Stimulated activated effector memory CD8-positive, alpha-beta T cell treated with anti-CD3 and anti-CD28 coated beads, Interleukin-12 subunit alpha, Interleukin-12 subunit beta, amount 100 ng/mL, for 72 hours (primary cell): ENCODE results near the gene SIVA1.

Experiments
- ATAC-seq: fragments of 150-1000 bp; cut with Tn5 transposase; 2 replicates; pipeline ENCODE4 v1.10.0; 2021
- DNase-seq, 2 donors: peaks; one replicate each; pipeline ENCODE4 v3.0.0; 2021 to 2022; ENCODE audit warnings: low spot score in 2 of 2
- H3K27ac Mint-ChIP-seq: one replicate; pipeline ENCODE4 v1.8.0; 2022; ENCODE audit warnings: mild to moderate bottlenecking, mixed read lengths
- H3K36me3 Mint-ChIP-seq: one replicate; pipeline ENCODE4 v1.8.0; 2022; ENCODE audit warnings: mild to moderate bottlenecking, mixed read lengths
- H3K4me1 Mint-ChIP-seq: one replicate; pipeline ENCODE4 v1.8.0; 2022; ENCODE audit warnings: mixed read lengths
- H3K4me3 Mint-ChIP-seq: one replicate; pipeline ENCODE4 v1.8.0; 2022; ENCODE audit warnings: mild to moderate bottlenecking, mixed read lengths
- H3K9me3 Mint-ChIP-seq: one replicate; pipeline ENCODE4 v1.8.0; 2022; ENCODE audit warnings: mixed read lengths

SIVA1 gene

GRCh38 chr14:104715416-104715815 lies 37.5 kb upstream of the SIVA1 start:
- H3K27ac Mint-ChIP-seq: peak overlapping the region; percentile 40
- H3K4me3 Mint-ChIP-seq: no peak overlapping the region
- no peaks in the 10 kb centered on the region for H3K4me1 Mint-ChIP-seq
- DNase-seq: no peak
- peaks cover 12% of the 10 kb centered on the region for H3K36me3 Mint-ChIP-seq
- no peak for ATAC-seq
- H3K9me3 Mint-ChIP-seq: no peaks in the 10 kb centered on the region

GRCh38 chr14:104715871-104716270 lies 37.1 kb upstream of the SIVA1 start:
- Mint-ChIP-seq H3K9me3 (no peaks in the 10 kb centered on the region), H3K4me3 (no peak overlapping the region), H3K27ac (peak overlapping the region; percentile 40), H3K36me3 (peaks cover 12% of the 10 kb centered on the region), H3K4me1 (no peaks in the 10 kb centered on the region)
- no peak for DNase-seq
- no peak for ATAC-seq

- no peaks in the 10 kb centered on the region for H3K4me1 Mint-ChIP-seq
- H3K9me3 Mint-ChIP-seq: no peaks in the 10 kb centered on the region
- no peak overlapping the region for H3K27ac Mint-ChIP-seq
- DNase-seq: no peak
- H3K36me3 Mint-ChIP-seq: peaks cover 12% of the 10 kb centered on the region
- H3K4me3 Mint-ChIP-seq: no peak overlapping the region
- no peak for ATAC-seq
Measured at GRCh38 chr14:104717137-104717536, 35.8 kb upstream of the SIVA1 start.

- DNase-seq (no peak), ATAC-seq (no peak)
- Mint-ChIP-seq H3K36me3 (peaks cover 12% of the 10 kb centered on the region), H3K4me3 (no peak overlapping the region), H3K9me3 (no peaks in the 10 kb centered on the region), H3K4me1 (no peaks in the 10 kb centered on the region), H3K27ac (no peak overlapping the region)
Measured at GRCh38 chr14:104717646-104718045, 35.3 kb upstream of the SIVA1 start.

- H3K9me3 Mint-ChIP-seq: no peaks in the 10 kb centered on the region
- H3K36me3 Mint-ChIP-seq: peaks cover 8% of the 10 kb centered on the region
- H3K27ac Mint-ChIP-seq: no peak overlapping the region
- H3K4me3 Mint-ChIP-seq: no peak overlapping the region
- no peaks in the 10 kb centered on the region for H3K4me1 Mint-ChIP-seq
- ATAC-seq (no peak), DNase-seq (no peak)
Measured at GRCh38 chr14:104718147-104718546, 34.8 kb upstream of the SIVA1 start.

- Mint-ChIP-seq H3K36me3 (peaks cover 6% of the 10 kb centered on the region), H3K9me3 (no peaks in the 10 kb centered on the region), H3K27ac (no peak overlapping the region), H3K4me1 (no peaks in the 10 kb centered on the region), H3K4me3 (no peak overlapping the region)
- ATAC-seq (no peak), DNase-seq (no peak)
Measured at GRCh38 chr14:104718871-104719270, 34.1 kb upstream of the SIVA1 start.

- H3K36me3 Mint-ChIP-seq: peaks cover 6% of the 10 kb centered on the region
- no peak for DNase-seq
- no peaks in the 10 kb centered on the region for H3K9me3 Mint-ChIP-seq
- H3K4me1 Mint-ChIP-seq: no peaks in the 10 kb centered on the region
- no peak for ATAC-seq
- H3K27ac Mint-ChIP-seq: no peak overlapping the region
- no peak overlapping the region for H3K4me3 Mint-ChIP-seq
Measured at GRCh38 chr14:104719343-104719742, 33.6 kb upstream of the SIVA1 start.

GRCh38 chr14:104721505-104722431 lies 31.2 kb upstream of the SIVA1 start:
- ATAC-seq: no peak
- no peaks in the 10 kb centered on the region for H3K4me1 Mint-ChIP-seq
- no peaks in the 10 kb centered on the region for H3K9me3 Mint-ChIP-seq
- no peak overlapping the region for H3K4me3 Mint-ChIP-seq
- peaks cover 6% of the 10 kb centered on the region for H3K36me3 Mint-ChIP-seq
- DNase-seq: no peak
- H3K27ac Mint-ChIP-seq: no peak overlapping the region

GRCh38 chr14:104722938-104723650 lies 29.9 kb upstream of the SIVA1 start:
- ATAC-seq (no peak), DNase-seq (no peak)
- H3K27ac Mint-ChIP-seq: no peak overlapping the region
- H3K36me3 Mint-ChIP-seq: peaks cover under 1% of the 10 kb centered on the region
- H3K4me3 Mint-ChIP-seq: peak overlapping the region; percentile 55
- no peaks in the 10 kb centered on the region for H3K9me3 Mint-ChIP-seq
- peaks cover 8% of the 10 kb centered on the region for H3K4me1 Mint-ChIP-seq

GRCh38 chr14:104723651-104724406 lies 29.1 kb upstream of the SIVA1 start, which contains the start of gene ADSS1:
TSS of gene ADSS1 (plus strand) at chr14:104724229. CDS start at chr14:104724271, 42 bp downstream.
- peak; percentile 73 to 89 for DNase-seq
- H3K4me1 Mint-ChIP-seq: peaks cover 9% of the 10 kb centered on the region
- H3K9me3 Mint-ChIP-seq: no peaks in the 10 kb centered on the region
- peak; percentile 78 for ATAC-seq
- H3K27ac Mint-ChIP-seq: no peak within 1 kb of the TSS
- peak within 1 kb of the TSS; percentile 55 for H3K4me3 Mint-ChIP-seq
- H3K36me3 Mint-ChIP-seq: no peaks in the 10 kb centered on the region

- peaks cover 14% of the 10 kb centered on the region for H3K4me1 Mint-ChIP-seq
- ATAC-seq (peak; percentile 3), DNase-seq (no peak)
- peak overlapping the region; percentile 55 for H3K4me3 Mint-ChIP-seq
- H3K36me3 Mint-ChIP-seq: no peaks in the 10 kb centered on the region
- no peaks in the 10 kb centered on the region for H3K9me3 Mint-ChIP-seq
- no peak overlapping the region for H3K27ac Mint-ChIP-seq
Measured at GRCh38 chr14:104724407-104724980, 28.5 kb upstream of the SIVA1 start.

GRCh38 chr14:104724981-104725771 lies 27.8 kb upstream of the SIVA1 start:
- DNase-seq: no peak
- ATAC-seq: no peak
- peak overlapping the region; percentile 55 for H3K4me3 Mint-ChIP-seq

GRCh38 chr14:104725772-104726548 lies 27.0 kb upstream of the SIVA1 start:
- Mint-ChIP-seq H3K4me1 (peaks cover 14% of the 10 kb centered on the region), H3K4me3 (peak overlapping the region; percentile 55), H3K9me3 (no peaks in the 10 kb centered on the region), H3K27ac (no peak overlapping the region), H3K36me3 (no peaks in the 10 kb centered on the region)
- ATAC-seq: no peak
- DNase-seq: no peak

More at GRCh38 chr14:104724981-104725771, 27.8 kb upstream of the SIVA1 start:
- no peaks in the 10 kb centered on the region for H3K9me3 Mint-ChIP-seq
- H3K36me3 Mint-ChIP-seq: no peaks in the 10 kb centered on the region
- peaks cover 14% of the 10 kb centered on the region for H3K4me1 Mint-ChIP-seq
- no peak overlapping the region for H3K27ac Mint-ChIP-seq
